Fibroblast of villous mesenchyme (primary cell): ENCODE data around the gene PMS2. TPM values are rescaled to one million over a fixed set of nuclear protein-coding genes. Genes with fewer than 3 reads are reported as not detected.
A peak's percentile ranks its signal among the peaks of the same experiment; 100 is the strongest.

ENCODE experiments used
- DNase-seq: peaks from one replicate; pipeline ENCODE4 v3.0.0-alpha.2; 2010; ENCODE audit warnings: low read depth
- H3K4me3 ChIP-seq: 2 replicates; pipeline ENCODE4 v1.5.1; 2011; ENCODE audit warnings: low read depth, mild to moderate bottlenecking, low read length
- CTCF ChIP-seq: IDR thresholded peaks from 2 replicates; pipeline ENCODE4 v1.5.1; 2012; ENCODE audit warnings: low read depth, mild to moderate bottlenecking, low read length; ENCODE audit not compliant: insufficient read depth
- total RNA-seq: library from RNA; depleted of rRNA; stranded (reverse); fragments of >200 nt; gene quantifications from 2 replicates; pipeline ENCODE4 v1.2.3, GENCODE V29; 2012

PMS2 gene
- total RNA-seq, 1 donor, result 23.3 TPM

GRCh38 chr7:6026820-6027311 is 18.0 kb upstream of the PMS2 start:
- no peak for DNase-seq
- no peak for TF ChIP-seq CTCF
- H3K4me3 ChIP-seq, result no peak overlapping the region

- peak; percentile 26 for DNase-seq
These were observed 17.4 kb upstream of the PMS2 start for GRCh38 chr7:6026011-6026819.

GRCh38 chr7:6023974-6024435 is 15.2 kb upstream of the PMS2 start:
- H3K4me3 ChIP-seq, result no peak overlapping the region
- TF ChIP-seq CTCF, result no peak
- DNase-seq, result no peak

More at GRCh38 chr7:6026011-6026819, 17.4 kb upstream of the PMS2 start:
- H3K4me3 ChIP-seq, result no peak overlapping the region
- TF ChIP-seq CTCF, result peak; percentile 32

- H3K4me3 ChIP-seq, result no peak overlapping the region
- no peak for DNase-seq
- TF ChIP-seq CTCF, result no peak
These were observed 13.9 kb upstream of the PMS2 start for GRCh38 chr7:6022707-6023106.

GRCh38 chr7:6020371-6021286 is 11.8 kb upstream of the PMS2 start:
- no peak for DNase-seq
- no peak overlapping the region for H3K4me3 ChIP-seq
- no peak for TF ChIP-seq CTCF

- no peak overlapping the region for H3K4me3 ChIP-seq
- TF ChIP-seq CTCF, result no peak
- DNase-seq, result no peak
These were observed 7.8 kb upstream of the PMS2 start for GRCh38 chr7:6016653-6016966.
